NCI-H226 (cell line): ENCODE measurements around the gene UNCX.

ENCODE experiments used
- DNase-seq: peaks from one replicate; pipeline ENCODE4 v3.0.0-alpha.2; 2015

Gene UNCX

GRCh38 chr7:1244700-1245523 is 12.2 kb downstream of the UNCX start:
- no peak for DNase-seq

GRCh38 chr7:1245524-1246050 is 12.9 kb downstream of the UNCX start:
- DNase-seq = no peak

DNA sequence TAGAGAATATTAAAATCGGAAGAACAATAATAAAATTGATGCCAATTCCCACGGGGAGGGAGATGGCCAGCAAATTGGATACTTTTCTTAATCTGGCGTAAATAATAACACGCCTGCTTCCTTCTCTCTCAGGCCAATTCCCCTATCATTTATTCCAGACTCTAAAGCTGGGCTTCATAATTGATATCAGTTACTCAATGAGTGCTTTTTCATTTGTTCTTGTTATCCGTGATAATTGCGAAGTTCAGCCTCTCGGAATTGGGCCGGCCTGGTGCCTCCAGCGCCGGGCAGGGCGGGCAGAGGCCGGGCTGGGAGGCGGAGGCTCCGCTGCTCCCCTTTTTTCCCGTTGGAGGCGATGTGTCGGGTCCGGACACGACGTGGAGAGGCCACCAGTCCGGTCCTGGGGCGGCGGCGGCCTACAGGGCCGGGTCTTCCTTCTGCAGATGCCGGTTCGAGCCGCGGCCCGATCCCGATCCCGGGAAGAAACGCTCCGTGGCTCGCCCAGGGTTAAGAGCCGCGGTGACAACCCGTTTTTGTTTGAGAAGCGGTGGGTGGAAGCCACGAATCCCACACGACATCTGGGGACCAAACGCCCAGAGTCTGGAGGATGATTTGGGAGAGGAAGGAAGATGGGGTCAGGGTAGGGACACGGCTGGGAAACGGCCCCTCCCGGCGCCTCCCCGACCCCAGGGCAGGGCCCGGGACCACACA is 13.6 kb downstream of the UNCX start:
- no peak for DNase-seq

GRCh38 chr7:1246871-1247526 is 14.3 kb downstream of the UNCX start:
- no peak for DNase-seq

- no peak for DNase-seq
Measured at GRCh38 chr7:1247527-1248041, 14.9 kb downstream of the UNCX start.

DNA sequence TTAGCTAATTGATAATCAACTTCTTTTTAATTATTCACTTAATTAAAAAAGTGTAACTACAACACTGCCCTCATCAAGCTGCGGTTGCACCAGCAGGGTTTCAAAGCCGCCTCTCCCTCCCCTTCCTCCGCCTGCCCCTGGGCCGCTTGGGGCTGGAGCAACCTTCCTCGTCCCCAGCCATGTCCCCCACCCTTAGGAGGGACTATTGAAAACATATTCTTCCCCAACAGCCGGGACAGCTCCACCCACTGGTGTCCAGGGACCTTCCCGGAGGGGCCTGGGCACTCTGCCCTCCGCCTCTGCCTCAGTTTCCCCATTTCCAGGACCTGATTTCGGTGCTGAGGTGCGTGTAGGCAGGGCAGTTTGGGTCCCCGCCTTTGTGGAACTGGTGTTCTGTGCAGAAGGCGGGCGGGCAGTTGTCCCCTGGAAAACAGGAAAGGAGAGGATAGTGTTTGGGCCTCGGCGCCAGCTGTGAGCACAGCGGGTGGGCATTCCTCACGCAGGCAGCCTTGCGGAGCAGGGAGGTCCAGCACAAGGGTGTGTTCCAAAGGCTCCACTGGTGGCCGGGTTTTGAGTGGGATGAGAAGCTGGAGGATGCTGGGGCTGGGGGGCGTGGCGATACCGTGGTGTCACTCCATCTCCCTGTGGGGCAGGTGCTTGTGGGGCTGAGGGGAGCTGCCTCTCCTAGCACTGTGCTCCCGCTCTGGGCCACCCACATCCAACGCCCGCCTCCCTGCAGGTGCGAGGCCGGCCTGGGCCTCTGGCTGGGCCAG is 15.7 kb downstream of the UNCX start:
- DNase-seq = no peak

DNA sequence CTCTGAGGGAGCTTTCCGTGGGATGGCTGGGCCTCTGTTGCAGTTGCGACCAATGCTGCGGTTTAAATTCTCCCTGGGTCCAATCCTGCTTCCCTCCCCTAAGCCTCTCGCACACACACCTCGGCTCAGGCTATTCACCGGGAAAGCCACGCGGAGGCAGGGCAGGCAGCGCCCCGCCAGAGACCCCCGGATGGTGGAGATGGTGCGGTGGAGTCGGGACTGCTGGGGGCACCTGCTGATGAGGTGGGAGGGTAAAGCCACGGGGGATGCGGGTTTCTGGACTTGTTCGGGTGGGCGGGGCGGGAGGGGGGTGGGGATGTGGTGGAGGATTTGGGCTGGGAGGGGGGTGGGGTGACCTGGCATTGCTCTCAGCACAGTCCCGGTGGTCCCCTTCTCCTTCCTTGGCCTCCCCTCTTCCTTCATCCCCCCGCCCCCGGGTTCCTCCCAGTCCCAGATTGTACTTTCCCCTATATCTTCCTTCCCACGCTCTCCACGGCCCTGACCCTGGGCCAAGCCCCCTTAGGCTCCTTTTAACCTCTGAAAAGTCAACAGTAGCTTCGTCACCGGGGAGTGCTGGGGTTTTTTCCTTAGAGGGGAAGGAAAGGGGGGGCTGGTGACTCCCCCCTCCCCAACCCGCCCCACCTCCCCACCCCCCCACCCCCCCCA is 16.4 kb downstream of the UNCX start:
- DNase-seq = no peak

GRCh38 chr7:1249731-1250130 is 17.1 kb downstream of the UNCX start:
- DNase-seq = no peak

GRCh38 chr7:1250901-1251300 is 18.2 kb downstream of the UNCX start:
- no peak for DNase-seq

- no peak for DNase-seq
Measured at GRCh38 chr7:1251796-1252539, 19.3 kb downstream of the UNCX start.

- no peak for DNase-seq
Measured at GRCh38 chr7:1252540-1253090, 19.9 kb downstream of the UNCX start.

DNA sequence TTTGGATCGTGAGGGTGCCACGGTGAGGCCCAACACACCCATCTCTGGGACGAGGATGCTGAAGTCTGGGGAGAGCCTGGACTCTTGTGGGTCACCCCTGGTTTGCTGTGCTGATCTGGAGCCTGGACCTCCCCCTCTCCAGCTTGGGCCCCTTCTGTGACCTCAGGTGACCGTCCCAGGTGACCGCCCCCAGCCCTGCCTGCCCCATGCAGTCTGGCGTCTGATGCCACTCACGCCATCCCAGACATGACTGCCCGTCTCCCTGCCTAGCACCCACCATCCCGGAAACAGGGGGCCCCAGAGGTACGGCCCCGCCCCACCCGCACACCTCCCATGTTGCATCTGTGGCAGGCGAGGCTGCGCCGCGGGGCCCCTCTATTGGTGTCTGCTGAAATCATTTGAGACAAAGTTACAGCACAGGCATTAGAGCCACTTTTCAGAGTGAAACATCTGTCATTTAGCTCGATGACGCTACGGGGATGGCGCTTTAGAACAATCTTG is 21.1 kb downstream of the UNCX start:
- DNase-seq = no peak

GRCh38 chr7:1254281-1255079 is 21.8 kb downstream of the UNCX start:
- no peak for DNase-seq

DNA sequence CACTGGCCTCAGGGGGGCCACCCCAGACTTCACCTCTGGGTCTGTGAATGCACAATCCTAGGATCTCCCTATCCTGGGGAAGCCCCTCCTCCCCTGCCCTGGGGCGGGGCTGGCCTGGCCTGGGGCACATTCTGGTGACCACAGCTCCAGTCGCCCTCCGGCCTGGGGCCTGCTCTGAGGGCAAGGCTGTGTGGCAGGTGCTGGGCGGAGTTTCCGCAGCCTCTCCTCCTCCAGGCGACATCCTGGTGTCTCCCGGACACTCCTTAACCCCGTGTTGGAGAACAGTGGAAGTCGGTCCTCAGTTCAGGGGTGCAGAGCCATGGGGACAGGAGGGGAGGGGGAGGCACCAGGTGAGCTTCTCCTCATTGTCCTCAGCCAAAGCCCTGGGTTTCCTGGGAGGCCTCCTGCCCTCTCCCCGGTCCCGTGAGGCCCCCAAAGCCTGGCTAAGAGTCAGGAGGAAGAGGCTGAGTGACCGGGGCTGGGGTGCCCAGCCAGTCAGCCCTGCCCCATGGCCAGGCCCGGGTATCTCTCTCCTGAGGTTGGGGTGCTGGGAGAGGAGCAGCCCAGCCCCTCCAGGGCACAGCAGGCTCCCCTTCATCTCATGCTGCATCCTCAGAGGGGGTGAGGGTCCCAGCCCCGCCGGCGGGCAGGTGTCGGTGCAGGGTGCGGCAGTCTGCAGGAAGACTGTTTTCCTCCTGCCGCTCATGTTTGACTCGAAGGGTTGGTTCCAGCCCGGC is 22.6 kb downstream of the UNCX start:
- DNase-seq = no peak

DNA sequence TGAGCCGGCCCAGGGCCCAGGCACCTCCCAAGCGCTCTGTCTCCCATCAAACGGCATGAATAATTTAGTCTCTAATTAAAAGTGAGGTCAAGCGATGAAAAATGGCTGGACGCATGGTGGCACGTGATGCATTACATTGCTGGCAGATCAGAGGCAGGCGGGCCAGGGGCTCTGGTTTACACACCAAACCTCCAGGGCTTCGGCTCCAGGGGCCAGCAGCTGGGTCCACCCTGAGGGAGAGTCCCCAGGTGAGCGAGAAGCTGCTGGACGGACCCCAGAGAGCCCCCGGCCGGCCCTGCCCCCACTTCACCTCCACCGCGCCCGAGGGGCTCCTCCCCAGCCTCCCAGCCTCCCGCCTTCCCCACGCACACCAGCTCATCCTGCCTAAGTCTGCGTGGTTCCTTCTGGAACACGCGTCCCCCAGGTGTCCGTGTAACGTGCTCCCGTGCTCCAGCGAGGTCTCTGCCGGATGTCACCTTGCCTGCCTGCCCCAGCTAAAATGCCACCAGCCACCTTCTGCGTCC is 23.2 kb downstream of the UNCX start:
- no peak for DNase-seq

DNA sequence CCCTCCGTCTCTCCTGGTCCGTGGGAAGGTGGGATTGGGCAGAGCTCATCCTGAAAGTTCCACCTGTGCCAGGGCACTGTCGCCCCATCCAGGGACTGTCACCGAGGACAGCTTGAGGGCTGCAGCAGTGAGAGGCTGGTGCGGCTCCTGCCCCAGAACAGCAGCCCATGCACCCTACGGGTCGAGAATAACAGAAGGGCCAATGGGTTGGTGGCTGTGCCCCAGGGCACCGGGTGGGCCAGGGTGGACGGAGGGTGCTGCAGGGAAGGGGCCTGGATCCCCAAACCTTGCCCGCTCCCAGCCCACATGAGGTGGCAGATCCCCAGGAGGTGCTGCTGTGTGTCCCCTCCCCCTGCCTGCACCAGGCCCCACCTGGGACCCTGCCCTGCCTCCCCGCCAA is 23.9 kb downstream of the UNCX start:
- DNase-seq = no peak

DNA sequence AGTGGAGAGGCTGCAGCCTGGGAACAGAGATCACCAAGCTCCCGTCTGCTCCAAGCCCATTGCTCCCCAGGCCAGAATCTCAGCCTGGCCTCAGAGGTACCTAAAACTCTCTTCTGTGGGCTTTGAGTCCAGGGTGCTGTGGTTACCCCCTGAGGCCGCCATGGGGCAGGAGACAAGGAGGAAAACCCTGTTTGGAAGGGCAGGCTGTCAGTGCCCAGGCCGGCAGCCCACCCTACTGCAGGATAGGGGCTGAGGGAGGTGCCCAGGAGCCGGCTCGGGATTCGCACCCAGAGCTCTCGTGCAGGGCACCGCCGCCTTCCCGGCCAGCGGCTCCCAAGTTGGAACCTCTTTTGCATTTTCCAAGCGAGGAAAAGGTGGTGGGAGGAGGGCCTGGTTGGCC is 24.5 kb downstream of the UNCX start:
- DNase-seq = no peak

GRCh38 chr7:1257863-1258262 is 25.2 kb downstream of the UNCX start:
- no peak for DNase-seq
